GM19468 (cell line): ENCODE results near the gene CARD11.
"Not testable (repeated sequence)": the region's sequence is repeated elsewhere in the genome, so short reads cannot be mapped to it uniquely, and the experiment has no call there.

Experiments
- ATAC-seq: cut with Tn5 transposase; IDR thresholded peaks from one replicate; pipeline ENCODE4 v1.9.1; 2021; ENCODE audit warnings: mild to moderate bottlenecking, moderate library complexity, moderate number of reproducible peaks; ENCODE audit not compliant: unreplicated experiment; ENCODE audit errors: extremely low read depth

Gene CARD11

DNA sequence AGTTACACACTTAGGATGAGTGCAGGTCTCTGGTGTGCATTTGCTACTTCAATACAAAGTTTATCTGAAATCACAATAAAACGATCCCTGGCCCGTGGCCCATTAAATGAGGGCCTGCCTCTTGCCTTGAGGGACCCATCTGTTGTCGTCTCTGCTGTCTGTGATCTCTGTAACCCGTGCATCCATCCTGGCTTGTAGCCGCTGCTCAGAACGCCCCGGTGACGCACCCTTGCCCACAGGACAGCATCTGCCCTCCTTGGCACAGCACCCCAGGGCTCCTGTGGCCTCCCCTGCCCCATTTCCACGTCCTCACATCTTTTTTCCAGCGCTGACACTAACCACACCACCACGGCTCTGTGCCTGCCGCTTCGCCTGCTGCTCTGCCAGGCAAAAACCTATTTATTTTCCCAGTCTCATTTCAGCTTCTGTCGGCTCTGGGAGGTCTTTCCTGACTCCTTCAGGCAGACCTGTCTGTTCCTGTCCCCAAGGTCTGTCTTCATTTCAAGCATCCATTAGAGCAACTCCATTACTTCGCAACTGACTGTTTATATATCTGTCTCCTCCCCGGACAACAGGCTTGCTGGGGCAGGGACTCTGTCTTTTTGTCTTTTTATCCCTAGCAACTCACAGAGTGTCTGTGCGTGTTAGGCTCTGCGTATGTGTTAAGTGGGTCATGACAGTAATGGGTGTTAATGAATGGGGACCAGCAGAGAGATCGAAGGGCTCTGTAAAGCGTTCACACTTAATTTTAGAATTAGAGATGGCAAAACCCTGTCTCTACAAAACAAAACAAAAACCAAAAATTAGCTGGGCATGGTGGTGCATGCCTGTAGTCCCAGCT is 16.4 kb downstream of the CARD11 start:
- no peak for ATAC-seq

DNA sequence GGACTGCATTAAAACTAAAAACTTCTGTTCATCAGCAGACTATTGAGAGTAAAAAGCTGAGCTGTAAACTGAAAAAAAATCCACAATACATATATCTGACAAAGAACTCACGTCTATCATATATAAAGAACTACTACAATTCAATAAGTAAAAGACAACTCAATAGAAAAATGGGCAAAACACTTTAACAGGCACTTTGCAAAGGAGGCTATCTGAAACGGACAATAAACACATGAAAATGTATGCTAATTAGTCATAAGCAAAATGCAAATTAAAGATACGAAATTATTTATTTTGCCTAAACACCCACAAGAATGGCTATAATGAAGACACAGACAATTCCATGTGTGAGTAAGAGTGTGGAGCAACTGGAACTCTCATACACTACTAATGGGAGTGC is 18.1 kb downstream of the CARD11 start:
- no peak for ATAC-seq

GRCh38 chr7:3021825-3022224 is 21.8 kb downstream of the CARD11 start:
- no peak for ATAC-seq

DNA sequence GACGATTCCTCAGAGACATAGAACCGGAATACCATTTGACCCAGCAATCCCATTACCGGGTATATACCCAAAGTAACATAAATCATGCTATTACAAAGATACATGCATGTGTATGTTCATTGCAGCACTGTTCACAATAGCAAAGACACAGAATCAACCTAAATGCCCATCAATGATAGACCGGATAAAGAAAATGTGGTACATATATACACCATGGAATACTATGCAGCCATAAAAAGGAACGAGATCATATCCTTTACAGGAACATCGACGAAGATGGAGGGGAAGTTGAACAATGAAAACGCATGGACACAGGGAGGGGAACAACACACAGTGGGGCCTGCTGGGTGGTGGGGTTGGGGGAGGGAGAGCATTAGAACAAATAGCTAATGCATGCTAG is 22.4 kb downstream of the CARD11 start:
- not testable (repeated sequence) for ATAC-seq

- ATAC-seq, result no peak
These were observed 23.3 kb downstream of the CARD11 start for GRCh38 chr7:3020416-3020815.

- ATAC-seq, result no peak
These were observed 23.9 kb downstream of the CARD11 start for GRCh38 chr7:3019801-3020200.

DNA sequence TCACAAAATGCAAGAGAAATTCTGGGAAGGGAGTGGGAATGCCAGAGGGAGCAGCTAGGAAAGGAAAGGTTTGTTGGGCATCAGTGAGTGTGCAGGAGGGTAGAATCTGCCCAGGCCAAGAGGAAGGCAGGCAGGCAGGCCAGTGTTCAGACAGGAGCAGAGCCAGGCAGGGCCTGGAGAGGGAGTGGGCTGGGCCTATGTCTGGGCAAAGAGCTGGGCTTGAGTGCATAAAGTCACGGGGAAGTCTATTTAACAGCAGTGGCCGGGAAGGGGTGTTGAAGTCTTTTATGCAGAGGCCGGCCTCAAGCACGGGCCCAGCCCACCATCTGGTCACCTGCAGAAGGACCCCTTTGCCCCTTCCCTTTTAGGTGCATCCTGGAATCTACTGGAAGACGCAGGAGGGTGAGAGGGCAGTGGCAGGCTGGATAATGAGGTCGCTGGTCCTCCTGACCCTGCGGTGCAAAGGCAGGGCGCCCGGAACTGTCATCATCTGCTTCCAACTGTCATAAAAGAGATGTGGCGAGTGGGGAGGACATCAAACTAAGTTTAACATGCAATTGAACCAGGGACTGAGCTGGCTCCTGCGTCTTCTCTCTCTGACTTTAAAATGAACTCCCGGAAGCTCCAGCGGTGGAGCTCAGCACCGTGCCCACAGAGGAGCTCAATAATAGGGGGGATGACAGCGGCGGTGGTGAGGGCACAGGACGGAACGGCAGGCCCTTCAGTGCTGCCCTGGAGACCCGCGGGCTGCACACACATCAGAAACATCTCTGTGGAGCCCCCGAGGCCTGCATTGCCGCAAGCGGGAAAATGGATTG is 29.5 kb downstream of the CARD11 start:
- ATAC-seq, result no peak

DNA sequence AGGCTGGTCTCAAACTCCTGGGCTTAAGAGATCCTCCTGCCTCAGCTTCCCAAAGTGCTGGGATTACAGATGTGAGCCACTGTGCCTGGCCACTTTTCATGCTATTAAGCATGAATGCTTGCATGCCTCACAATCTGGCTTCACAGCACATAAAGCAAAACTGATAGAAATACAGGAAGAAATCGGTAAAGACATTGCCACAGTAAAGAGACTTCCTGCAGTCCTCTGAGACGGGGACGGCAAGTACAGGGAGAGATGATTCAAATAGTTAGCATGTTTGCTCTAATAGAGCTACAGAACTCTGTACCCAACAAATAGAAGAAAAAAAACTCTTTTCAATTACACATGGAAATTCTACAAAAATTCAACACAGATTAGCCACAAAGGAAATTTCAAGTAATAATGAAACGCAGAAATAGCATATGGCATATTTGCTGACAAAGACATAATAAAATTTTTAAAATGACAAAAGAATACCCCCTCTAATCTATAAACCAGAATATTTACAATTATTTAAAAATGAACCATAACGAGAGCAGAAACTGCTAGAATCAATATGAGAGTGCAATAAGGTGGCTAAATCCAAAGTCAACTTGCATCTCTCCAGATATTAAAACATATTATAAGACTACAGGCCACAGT is 32.3 kb downstream of the CARD11 start:
- no peak for ATAC-seq

DNA sequence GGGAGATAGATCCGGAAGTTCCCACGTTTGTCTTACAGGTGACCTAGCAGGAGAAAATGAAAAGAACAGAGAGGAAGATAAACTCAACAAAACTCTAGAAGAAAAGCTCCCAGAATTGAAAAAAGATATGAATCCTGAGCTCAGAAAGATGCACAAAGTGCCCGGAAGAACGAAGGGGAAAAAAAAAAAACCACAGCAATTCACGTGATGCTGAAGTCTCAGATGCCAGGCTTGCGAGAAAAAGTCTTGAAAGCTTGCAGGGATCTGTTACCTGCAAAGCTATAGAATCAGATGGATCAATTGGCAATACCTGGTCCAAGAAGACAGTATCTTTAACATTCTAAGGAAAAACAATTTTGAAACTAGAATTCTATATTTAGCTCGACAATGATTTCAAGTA is 33.5 kb downstream of the CARD11 start:
- no peak for ATAC-seq

- no peak for ATAC-seq
These were observed 34.6 kb downstream of the CARD11 start for GRCh38 chr7:3009086-3009485.

DNA sequence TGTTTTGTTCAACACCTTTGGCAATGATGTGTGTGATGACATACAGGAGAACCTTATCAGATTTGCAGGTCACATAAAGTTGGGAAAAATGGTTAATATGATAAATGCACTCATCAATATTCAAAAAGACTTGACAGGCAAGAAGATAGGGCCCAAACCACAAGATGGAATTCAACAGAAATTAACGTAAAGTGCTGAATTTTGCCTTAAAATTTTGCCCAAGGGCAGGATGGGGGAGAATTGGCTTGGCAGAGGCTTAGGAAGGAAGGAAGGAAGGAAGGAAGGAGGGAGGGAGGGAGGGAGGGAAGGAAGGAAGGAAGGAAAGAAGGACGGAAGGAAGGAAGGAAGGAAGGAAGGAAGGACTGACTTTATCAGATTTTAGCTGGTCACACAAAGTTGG is 35.3 kb downstream of the CARD11 start:
- ATAC-seq, result no peak

DNA sequence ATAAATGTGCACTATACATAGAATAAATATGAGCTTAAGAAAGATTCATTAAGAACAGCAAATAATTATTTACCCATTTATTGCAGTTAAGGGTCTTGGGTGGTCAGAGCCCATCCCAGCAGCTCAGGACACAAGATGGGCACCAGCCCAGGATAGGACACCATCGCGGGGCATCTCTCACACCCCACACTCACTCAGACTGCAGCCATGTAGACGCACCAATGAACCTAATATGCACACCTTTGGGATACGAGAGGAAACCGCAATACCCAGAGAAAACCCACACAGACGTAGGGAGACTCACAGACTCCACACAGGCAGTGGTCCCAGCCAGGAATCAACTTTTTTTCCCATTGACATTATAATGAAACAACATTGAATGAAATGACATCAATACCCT is 36.0 kb downstream of the CARD11 start:
- no peak for ATAC-seq

GRCh38 chr7:3005257-3005656 is 38.4 kb downstream of the CARD11 start:
- ATAC-seq, result no peak

DNA sequence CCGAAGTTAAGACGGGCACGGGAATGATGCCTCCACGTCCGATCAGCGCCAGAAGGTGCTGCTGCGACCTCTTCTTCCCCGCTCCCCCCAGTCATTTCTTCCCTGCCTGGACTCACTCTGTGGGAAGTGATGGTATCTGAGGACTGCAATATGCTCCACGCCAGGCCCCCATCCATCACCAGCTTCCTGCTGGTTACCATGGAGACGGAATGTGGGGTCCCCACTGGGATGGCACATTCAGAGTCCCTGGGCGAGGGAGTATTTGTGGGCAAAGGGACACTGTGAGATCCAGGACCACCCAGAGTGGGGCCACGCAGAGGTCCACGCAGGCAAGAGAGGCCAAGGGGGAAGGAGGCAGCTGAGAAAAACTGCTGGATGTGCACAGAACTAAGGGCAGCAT is 39.7 kb downstream of the CARD11 start:
- ATAC-seq, result no peak

DNA sequence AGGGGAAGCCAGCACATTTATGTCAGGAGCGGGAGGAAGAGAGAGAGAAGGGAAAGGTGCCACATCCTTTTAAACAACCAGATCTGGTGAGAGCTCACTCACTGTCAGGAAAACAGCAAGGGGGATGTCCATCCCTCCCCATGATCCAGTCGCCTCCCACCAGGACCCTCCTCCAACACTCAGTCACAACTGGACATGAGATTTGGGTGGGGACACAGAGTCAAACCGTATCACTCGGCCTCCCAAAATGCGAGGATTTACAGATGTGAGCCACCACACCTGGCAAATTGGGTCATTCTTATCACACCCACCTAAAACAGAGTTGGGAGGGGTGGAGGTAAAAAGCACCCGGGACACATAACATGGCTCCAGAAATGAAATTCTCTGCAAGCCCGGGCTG is 41.0 kb downstream of the CARD11 start:
- no peak for ATAC-seq

GRCh38 chr7:3000566-3000965 is 43.1 kb downstream of the CARD11 start:
- no peak for ATAC-seq

GRCh38 chr7:2999078-2999500 is 44.6 kb downstream of the CARD11 start:
- ATAC-seq, result no peak

GRCh38 chr7:2997014-2997413 is 46.7 kb downstream of the CARD11 start:
- ATAC-seq, result no peak

DNA sequence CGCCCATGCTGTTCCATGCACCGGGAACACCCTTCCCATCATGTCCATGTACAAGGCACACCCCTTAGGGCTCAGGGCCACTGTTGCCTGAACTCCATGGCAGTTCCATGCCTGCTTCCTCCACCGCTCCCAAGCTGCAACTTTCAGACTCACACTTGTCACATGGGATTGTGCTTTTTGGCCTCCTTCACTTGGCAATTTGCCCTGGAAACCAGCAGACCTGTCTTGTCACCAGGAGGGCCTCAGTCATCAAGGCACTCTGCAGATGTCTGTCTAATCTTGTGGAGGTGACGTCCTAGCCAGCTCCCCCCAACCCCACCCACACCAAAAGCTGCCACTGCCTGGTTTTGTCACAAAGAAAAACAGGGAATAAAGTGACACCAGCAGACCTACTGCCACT is 47.5 kb downstream of the CARD11 start:
- ATAC-seq, result no peak

GRCh38 chr7:2993868-2994267 is 49.8 kb downstream of the CARD11 start:
- no peak for ATAC-seq

GRCh38 chr7:2993396-2993795 is 50.3 kb downstream of the CARD11 start:
- ATAC-seq, result no peak
